PFSK-1 (cell line): ENCODE measurements around the gene NT5C3A.

Experiments used
- FOXP2 ChIP-seq: optimal IDR thresholded peaks from 2 replicates; pipeline ENCODE3; 2011; ENCODE audit warnings: borderline replicate concordance, control low read depth, inconsistent platforms; ENCODE audit not compliant: insufficient read depth; ENCODE audit errors: extremely low read length, extremely low read depth
- POLR2AphosphoS5 ChIP-seq: IDR thresholded peaks from 2 replicates; pipeline ENCODE4 v1.6.1; 2012; ENCODE audit warnings: low read depth, mild to moderate bottlenecking, control low read depth, low read length, moderate library complexity
- REST ChIP-seq, 2 experiments: IDR thresholded peaks; 2 replicates each; pipeline versions ENCODE4 v1.6.1 to v1.8.0; 2011 to 2012; ENCODE audit warnings: low read depth in 2 of 2, low read length in 2 of 2, control low read depth in 1 of 2, inconsistent platforms in 1 of 2, mild to moderate bottlenecking in 1 of 2, moderate library complexity in 1 of 2; ENCODE audit not compliant: insufficient read depth in 1 of 2
- SIN3A ChIP-seq: IDR thresholded peaks from 2 replicates; pipeline ENCODE4 v1.6.1; 2012; ENCODE audit warnings: mild to moderate bottlenecking, low read length, moderate library complexity, borderline replicate concordance; ENCODE audit not compliant: insufficient read depth
- TAF1 ChIP-seq: IDR thresholded peaks from 2 replicates; pipeline ENCODE4 v1.6.1; 2012; ENCODE audit warnings: low read length, control low read depth, borderline replicate concordance; ENCODE audit not compliant: insufficient read depth

The NT5C3A gene

DNA sequence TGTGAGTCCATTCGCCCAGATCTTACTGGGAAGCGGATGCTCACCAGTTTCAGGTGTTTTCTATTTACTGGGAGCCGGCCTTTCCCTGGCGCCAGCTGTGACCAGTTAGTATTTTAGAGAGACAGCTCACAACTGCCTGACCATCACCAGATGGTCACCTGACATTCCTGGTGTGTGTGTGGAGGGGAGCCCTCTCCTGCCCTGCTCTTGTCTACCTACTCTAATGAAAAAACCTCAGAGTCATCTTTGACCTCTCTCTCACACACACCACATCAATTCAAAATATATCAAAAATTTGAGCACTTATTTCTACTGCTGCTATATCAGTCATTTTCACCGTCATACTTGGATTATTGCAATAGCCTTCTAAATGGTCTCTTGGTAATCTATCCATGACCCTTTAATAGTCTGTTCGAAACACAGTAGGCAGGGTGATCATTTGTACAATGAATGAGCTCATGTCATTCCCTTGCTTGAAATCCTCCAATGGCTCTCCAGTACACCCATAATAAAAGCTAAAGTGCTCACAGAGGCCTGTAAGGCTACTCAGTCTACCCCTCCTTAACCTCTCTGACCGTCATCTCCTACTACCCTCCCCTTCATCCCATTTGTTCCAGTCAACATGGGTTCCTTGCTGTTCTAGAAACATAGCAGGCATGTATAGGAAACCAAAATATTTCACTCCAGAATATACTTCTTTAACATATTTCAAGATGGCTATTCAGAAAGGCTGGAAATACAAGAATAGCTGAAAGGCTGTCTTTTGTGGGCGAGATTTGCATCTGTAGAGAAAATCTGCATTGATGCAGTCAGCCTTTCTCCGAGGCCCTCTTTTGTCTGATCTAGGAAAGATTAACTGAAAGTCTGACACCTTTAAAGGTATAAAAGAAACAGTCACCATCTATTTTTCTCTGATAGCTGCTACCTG is 17.5 kb upstream of the NT5C3A start:
- TF ChIP-seq REST (IDR thresholded peaks at IDR 0.05; ENCODE audit: insufficient read depth in 1 of 2, low read depth in 2 of 2, low read length in 2 of 2) = no peak
- TF ChIP-seq FOXP2 = no peak
- no peak for TF ChIP-seq SIN3A
- no peak for TF ChIP-seq TAF1
- no peak for TF ChIP-seq POLR2AphosphoS5

DNA sequence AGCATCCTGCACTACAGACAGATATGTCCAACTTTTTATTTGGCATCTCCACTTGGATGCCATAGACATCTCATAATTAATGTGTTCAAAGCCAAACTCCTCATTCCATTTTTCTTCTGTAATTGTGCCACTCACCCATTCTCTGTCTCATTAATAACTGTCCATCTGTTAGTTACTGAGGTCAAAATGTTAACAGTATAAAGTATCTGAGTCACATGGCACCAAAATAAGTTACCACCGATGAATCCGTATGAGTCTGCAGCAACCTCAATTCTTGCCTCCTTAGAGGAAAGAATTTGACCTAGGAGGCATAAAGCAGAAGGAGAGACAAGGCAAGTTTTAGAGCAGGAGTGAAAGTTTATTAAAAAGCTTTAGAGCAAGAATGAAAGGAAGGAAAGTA is 16.5 kb upstream of the NT5C3A start:
- TF ChIP-seq POLR2AphosphoS5 (no peak), FOXP2 (no peak), REST (IDR thresholded peaks at IDR 0.05; ENCODE audit: insufficient read depth in 1 of 2, low read depth in 2 of 2, low read length in 2 of 2) (no peak), SIN3A (no peak), TAF1 (no peak)

DNA sequence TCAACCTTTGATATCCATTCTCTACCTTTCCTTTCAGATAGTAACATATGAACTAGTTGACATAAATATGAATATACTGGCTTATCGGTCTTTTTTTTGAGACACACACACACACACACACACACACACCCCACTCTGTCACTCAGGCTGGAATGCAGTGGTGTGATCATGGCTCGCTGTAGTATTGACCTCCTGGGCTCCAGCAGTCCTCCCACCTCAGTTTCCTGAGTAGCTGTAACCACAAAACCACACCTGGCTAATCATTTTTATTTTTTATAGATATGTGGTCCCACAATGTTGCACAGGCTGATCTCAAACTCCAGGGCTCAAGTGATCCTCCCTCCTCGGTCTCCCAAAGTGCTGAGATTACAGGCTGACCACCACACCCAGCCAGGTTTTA is 14.2 kb upstream of the NT5C3A start:
- TF ChIP-seq FOXP2 (no peak), TAF1 (no peak), POLR2AphosphoS5 (no peak), REST (IDR thresholded peaks at IDR 0.05; ENCODE audit: insufficient read depth in 1 of 2, low read depth in 2 of 2, low read length in 2 of 2) (no peak), SIN3A (no peak)

DNA sequence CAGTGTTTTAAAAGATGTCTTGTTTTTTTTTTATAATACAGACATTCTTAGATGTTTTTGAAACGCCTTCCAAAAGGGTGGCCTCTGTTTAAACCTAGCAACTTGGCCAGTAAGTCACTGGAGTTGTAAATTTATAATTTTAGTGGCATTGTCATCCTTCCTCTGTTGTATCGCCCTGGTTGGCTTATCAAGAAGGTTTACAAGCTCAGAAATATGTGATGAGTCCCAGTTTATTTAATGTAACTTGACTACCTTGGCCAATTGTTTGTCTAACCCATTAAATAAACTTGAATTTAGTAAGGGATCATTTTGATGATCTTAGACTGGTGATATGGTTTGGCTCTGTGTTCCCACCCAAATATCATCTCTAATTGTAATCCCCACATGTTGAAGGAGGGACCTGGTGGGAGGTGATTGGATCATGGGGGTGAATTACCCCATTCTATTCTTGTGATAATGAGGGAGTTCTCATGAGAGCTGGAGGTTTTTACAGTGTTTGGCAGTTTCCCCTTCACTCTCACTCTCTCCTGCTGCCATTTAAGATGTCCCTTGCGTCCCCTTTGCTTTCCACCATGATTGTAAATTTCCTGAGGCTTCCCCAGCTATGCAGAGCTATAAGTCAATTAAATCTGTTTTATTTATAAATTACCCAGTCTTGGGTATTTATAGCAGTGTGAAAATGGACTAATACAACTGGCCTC is 13.4 kb upstream of the NT5C3A start:
- TF ChIP-seq SIN3A (no peak), TAF1 (no peak), REST (IDR thresholded peaks at IDR 0.05; ENCODE audit: insufficient read depth in 1 of 2, low read depth in 2 of 2, low read length in 2 of 2) (no peak), FOXP2 (no peak), POLR2AphosphoS5 (no peak)
